Activated T-cell treated with anti-CD3 and anti-CD28 coated beads for 48 hours (primary cell): ENCODE data around the gene CBX7.

ENCODE experiments used
- DNase-seq: peaks from one replicate; pipeline ENCODE4 v3.0.0-alpha.2; 2020; ENCODE audit warnings: low read depth

CBX7 gene

DNA sequence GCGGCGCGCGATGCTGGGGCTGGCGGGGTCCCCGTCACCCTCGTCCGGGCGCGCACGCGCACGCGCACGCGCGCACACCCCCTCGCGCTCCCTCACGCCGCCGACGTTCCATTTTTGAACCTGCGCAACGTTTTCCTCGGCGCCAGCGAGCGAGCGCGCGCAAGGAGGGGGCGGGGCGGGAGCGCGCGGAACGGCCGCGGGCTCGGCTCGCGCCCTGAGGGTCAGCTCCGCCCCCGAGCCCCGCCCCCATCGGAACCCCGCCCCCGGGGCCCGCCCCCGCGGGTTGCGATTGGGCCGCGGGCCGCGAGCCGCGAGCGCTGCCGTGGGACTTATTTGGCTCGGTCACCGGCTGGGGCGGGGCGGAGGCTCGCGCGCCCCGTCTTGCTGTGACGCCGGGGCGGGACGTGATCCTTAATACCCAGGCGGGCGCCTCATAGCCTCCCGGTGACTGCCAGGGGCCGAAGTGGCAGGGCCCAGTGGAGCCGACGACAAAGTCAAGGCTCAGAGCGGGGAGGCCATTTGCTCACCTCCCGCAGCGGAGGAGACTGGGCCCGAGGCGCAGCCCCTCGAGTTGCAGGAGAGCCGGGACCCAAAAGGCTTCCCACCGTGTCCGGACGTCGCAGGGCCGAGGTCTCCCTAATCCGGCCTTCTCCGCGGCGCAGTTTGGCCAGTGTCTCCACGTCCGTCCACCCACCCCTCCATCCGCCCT lies at the start of gene CBX7:
TSS of gene CBX7 (minus strand) at position 170 of the 709 bp plus-strand sequence. CDS start 236 bp downstream, outside the sequence.
- peak; percentile 91 for DNase-seq

GRCh38 chr22:39197578-39197977 lies 45.1 kb upstream of the CBX7 start:
- DNase-seq, result no peak

DNA sequence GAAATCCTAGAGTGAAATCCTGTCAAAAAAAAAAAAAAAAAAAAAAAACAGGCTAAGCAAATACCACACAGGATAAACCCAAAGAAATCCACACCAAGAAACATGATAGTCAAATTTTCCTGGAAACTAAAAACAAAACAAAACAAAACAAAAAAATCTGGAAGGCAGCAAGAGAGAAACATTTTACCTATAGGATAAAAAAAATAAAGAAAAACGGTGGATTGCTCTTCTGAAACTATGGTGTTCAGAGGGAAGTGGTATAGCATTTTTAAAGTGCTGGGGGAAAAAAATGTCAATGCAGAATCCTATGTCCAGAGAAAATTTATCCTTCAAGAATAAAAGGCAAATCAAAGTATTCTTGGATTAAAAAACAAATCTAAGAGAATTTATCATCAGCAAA lies 41.6 kb upstream of the CBX7 start:
- DNase-seq, result no peak

- no peak for DNase-seq
These were observed 36.3 kb upstream of the CBX7 start for GRCh38 chr22:39188809-39189208.

GRCh38 chr22:39185601-39186012 lies 33.1 kb upstream of the CBX7 start:
- no peak for DNase-seq

DNA sequence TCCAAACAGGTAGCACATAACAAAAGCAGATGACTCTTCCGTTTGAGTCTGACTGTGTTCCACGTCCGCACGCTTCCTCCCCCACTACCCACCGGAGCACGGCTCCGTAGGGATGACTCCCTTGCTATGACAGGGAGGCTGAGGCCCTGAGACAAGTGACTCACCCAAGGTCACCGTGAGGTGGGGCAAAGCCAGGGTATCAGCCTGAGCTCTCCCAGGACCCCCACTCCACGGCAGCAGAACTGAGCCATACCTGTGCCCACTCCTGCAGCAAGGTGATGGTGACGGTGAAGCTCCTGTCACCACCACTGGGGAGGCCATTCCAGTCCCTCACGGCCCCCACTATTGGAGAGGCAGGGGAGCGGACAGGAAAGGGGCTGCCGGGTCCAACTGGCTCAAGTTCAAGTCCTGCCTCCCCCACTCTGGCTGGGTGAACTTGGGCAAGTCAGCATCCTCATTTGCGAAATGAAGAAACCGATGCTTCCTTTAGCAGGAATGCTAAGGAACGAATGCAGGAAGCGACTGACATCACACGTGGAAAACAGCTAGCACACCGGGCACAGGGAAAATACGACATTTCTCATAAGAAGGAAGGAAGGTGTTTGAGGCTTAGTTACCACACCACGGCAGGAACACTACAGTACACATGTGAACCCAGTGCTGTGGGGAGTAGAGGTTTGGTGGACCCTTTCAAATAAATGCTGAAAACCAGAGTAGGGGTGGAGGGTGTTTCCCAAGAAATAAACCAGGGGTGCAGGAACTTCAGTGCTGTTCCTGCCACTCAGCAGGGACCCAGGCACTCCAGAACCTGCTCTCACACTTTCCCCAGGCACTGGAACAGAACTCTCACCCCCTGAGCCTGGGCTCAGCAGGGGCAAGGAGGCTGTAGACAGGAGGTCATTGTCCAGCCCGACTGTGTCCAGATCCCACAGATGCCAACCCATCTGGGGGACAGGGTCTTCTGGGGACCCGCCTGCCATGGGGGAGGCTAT lies 32.4 kb upstream of the CBX7 start:
- DNase-seq, result no peak

- DNase-seq, result no peak
These were observed 31.6 kb upstream of the CBX7 start for GRCh38 chr22:39183991-39184585.

- DNase-seq, result no peak
These were observed 30.1 kb upstream of the CBX7 start for GRCh38 chr22:39182478-39183030.

GRCh38 chr22:39181778-39182177 lies 29.3 kb upstream of the CBX7 start:
- DNase-seq, result no peak

DNA sequence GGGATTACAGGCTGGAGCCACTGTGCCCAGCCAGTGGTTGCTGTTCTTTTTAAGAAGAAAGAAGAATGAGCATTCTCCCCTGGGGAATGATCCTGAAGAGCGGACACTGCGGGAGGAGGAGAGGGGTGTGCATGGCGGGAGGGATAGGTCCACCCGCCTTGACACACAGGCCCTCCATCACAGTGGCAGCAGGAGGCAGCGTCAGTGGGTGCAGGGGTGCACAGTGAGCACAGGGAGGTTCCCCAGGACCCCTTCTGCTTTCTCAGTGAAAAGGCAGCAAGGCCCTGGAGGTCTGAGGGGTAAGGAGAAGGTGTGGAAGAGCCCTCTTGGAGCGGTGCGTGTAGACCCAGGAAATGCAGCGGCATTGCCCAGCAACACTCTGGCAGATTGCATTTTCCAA lies 28.9 kb upstream of the CBX7 start:
- no peak for DNase-seq

DNA sequence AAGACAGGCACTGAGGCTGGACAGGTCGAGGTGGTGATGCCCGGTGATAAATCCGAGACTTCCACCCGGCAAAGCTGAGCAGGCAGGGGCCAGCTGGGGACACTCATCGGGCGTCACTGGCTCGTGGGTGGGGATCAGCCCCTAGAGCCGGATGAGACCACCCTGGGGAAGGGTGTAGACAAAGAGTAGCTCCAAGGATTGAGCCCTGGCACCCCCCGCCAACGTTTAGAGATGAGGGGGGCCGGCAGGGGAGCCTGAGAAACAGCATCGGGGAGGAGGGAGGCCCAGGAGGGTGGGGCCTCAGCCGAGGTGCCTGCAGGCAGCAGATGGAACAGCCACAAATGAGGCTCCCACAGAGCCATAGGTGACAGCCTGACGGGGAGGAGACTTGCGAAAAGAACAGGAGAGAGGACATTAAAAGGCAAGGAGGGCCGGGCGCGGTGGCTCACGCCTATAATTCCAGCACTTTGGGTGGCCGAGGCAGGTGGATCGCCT lies 27.4 kb upstream of the CBX7 start:
- no peak for DNase-seq

GRCh38 chr22:39179401-39179827 lies 26.9 kb upstream of the CBX7 start:
- DNase-seq, result no peak

DNA sequence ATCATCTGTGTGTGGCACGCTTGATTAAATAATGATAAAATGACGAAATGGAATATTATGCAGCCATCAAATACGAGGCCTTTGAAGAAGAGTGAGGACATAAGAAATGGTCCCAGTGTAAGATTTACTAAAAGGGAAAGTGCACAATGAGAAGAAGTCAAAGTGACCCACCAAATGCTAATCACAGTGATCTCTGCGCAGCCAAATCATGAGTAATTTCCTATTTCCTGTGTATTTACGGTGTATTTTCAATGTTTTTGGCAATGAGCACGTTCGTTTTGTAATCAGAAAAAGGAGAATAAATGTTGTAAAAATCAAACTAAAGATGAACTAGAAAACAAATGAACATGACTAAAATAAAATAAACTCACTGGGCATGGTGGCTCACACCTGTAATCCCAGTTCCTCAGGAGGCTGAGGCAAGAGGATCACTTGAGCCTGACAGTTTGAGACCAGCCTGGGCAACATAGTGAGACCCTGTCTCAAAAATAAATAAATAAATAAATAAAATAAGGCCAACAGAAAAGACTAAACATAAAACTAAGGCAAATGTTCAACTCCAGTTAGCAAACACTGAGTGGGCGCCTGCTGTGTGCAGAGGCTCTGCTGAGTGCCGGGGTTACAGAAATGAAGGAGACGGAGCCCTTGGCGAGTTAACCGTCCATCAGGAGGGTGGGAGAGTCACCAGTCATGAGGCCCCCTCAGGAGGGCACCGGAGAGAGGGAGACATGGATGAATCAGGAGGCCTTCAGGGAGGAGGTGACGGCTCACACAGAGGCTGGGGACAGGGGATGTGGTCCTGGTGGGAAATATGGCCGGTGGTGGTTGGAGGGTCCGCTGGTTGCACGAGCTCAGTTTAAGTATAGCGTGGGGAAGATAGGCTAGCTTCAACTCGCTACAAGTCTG lies 26.0 kb upstream of the CBX7 start:
- DNase-seq, result no peak

DNA sequence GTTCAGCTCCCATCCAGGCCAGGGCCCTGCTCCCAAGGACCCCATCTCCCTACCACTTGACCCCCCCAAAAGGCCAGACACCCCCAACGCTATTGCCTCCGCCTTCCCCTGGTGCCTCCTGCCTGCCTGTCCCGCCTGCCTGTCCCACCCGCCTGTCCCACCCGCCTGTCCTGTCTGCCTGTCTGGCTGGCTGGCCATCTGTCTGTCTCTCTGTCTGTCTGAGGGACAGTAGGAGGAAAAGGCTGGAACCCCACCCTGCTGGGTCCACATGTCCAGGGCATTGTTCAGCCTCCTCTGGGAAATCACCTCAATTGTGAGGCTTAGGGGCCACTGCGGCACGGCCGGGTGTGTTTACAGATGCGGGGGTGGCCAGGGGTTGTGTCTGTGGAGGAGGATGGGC lies 25.3 kb upstream of the CBX7 start:
- DNase-seq, result no peak

GRCh38 chr22:39177456-39177775 lies 24.9 kb upstream of the CBX7 start:
- DNase-seq, result no peak

- no peak for DNase-seq
These were observed 24.4 kb upstream of the CBX7 start for GRCh38 chr22:39176714-39177455.

GRCh38 chr22:39176143-39176713 lies 23.7 kb upstream of the CBX7 start:
- no peak for DNase-seq

- DNase-seq, result no peak
These were observed 23.1 kb upstream of the CBX7 start for GRCh38 chr22:39175353-39176142.
